Fibroblast of villous mesenchyme (primary cell): Measurements from ENCODE around the gene KREMEN1. TPM values are rescaled to one million over a fixed set of nuclear protein-coding genes. Genes with fewer than 3 reads are reported as not detected.

Source experiments
- DNase-seq: peaks from one replicate; pipeline ENCODE4 v3.0.0-alpha.2; 2010; ENCODE audit warnings: low read depth
- H3K4me3 ChIP-seq: 2 replicates; pipeline ENCODE4 v1.5.1; 2011; ENCODE audit warnings: low read depth, mild to moderate bottlenecking, low read length
- total RNA-seq: library from RNA; depleted of rRNA; stranded (reverse); fragments of >200 nt; gene quantifications from 2 replicates; pipeline ENCODE4 v1.2.3, GENCODE V29; 2012
- TF ChIP-seq, protein P1 (sequence below): IDR thresholded peaks from 2 replicates; pipeline ENCODE4 v1.5.1; 2012; ENCODE audit warnings: low read depth, mild to moderate bottlenecking, low read length; ENCODE audit not compliant: insufficient read depth

KREMEN1 gene
- total RNA-seq, 1 donor, result 2.6 TPM

- H3K4me3 ChIP-seq, result no peak overlapping the region
- DNase-seq, result no peak
- TF ChIP-seq, protein P1, sequence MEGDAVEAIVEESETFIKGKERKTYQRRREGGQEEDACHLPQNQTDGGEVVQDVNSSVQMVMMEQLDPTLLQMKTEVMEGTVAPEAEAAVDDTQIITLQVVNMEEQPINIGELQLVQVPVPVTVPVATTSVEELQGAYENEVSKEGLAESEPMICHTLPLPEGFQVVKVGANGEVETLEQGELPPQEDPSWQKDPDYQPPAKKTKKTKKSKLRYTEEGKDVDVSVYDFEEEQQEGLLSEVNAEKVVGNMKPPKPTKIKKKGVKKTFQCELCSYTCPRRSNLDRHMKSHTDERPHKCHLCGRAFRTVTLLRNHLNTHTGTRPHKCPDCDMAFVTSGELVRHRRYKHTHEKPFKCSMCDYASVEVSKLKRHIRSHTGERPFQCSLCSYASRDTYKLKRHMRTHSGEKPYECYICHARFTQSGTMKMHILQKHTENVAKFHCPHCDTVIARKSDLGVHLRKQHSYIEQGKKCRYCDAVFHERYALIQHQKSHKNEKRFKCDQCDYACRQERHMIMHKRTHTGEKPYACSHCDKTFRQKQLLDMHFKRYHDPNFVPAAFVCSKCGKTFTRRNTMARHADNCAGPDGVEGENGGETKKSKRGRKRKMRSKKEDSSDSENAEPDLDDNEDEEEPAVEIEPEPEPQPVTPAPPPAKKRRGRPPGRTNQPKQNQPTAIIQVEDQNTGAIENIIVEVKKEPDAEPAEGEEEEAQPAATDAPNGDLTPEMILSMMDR, result no peak
Observed at GRCh38 chr22:29195118-29195963, 122.5 kb downstream of the KREMEN1 start.

- TF ChIP-seq, protein P1, result no peak
- H3K4me3 ChIP-seq, result no peak overlapping the region
- DNase-seq, result no peak
Observed at GRCh38 chr22:29195964-29196666, 123.3 kb downstream of the KREMEN1 start.

- DNase-seq, result no peak
- TF ChIP-seq, protein P1, result no peak
- no peak overlapping the region for H3K4me3 ChIP-seq
Observed at GRCh38 chr22:29197096-29197495, 124.3 kb downstream of the KREMEN1 start.

- TF ChIP-seq, protein P1, result no peak
- no peak overlapping the region for H3K4me3 ChIP-seq
- DNase-seq, result no peak
Observed at GRCh38 chr22:29198240-29198639, 125.4 kb downstream of the KREMEN1 start.

DNA sequence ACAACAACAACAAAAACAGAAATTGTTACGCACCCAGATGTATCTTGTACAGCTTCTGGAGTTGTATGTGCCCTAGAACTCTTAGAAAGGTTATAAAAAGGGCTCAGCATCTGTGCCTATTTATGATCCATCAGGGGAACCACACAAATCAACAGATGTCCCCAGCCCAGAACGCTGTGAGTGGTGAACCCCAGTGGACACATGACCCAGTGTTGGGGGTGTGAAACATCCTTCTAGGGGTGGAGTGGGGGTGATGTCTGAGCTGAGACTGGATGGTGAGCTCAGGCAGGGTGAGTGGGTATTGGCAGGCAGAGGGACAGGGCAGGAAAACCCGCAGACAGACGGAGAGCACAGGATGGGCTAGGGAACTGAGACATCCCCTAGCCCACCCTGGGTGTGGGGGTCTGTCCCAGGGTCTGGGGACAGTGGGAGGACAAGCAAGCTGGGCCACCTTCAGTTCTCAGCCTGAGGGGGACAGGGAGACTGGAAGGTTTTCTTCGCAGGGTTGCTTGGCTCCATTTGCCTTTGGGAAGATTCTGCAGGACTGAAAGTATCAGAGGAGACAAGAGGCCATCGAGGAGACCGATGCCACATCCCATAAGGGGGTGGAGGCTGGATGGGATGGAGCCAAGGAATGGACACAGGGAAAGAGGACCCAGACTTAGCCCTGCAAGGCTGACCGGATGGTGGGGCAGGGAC is 127.0 kb downstream of the KREMEN1 start:
- DNase-seq, result no peak
- TF ChIP-seq, protein P1, result no peak
- H3K4me3 ChIP-seq, result no peak overlapping the region

GRCh38 chr22:29200901-29201300 is 128.1 kb downstream of the KREMEN1 start:
- TF ChIP-seq, protein P1, result no peak
- no peak for DNase-seq
- no peak overlapping the region for H3K4me3 ChIP-seq
